ENCODE measurements around the gene PEX13.
"Not testable (repeated sequence)": the region's sequence is repeated elsewhere in the genome, so short reads cannot be mapped to it uniquely, and the experiment has no call there.

- not testable (repeated sequence) for TF ChIP-seq EP300 (IDR thresholded peaks at IDR 0.05)
- TF ChIP-seq, protein P1, sequence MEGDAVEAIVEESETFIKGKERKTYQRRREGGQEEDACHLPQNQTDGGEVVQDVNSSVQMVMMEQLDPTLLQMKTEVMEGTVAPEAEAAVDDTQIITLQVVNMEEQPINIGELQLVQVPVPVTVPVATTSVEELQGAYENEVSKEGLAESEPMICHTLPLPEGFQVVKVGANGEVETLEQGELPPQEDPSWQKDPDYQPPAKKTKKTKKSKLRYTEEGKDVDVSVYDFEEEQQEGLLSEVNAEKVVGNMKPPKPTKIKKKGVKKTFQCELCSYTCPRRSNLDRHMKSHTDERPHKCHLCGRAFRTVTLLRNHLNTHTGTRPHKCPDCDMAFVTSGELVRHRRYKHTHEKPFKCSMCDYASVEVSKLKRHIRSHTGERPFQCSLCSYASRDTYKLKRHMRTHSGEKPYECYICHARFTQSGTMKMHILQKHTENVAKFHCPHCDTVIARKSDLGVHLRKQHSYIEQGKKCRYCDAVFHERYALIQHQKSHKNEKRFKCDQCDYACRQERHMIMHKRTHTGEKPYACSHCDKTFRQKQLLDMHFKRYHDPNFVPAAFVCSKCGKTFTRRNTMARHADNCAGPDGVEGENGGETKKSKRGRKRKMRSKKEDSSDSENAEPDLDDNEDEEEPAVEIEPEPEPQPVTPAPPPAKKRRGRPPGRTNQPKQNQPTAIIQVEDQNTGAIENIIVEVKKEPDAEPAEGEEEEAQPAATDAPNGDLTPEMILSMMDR (IDR thresholded peaks at IDR 0.05), result not testable (repeated sequence)
Observed at GRCh38 chr2:61036643-61037042, 19.1 kb downstream of the PEX13 start.

Data from sigmoid colon (tissue), 4 donors.